ENCODE results near the gene NDRG2.

The NDRG2 gene

GRCh38 chr14:21024585-21025370, at the start of gene NDRG2:
NDRG2 (minus strand) TSS chr14:21025061; CDS start chr14:21023315, 1,746 bp downstream.
- DNase-seq, result peak; percentile 68

DNA sequence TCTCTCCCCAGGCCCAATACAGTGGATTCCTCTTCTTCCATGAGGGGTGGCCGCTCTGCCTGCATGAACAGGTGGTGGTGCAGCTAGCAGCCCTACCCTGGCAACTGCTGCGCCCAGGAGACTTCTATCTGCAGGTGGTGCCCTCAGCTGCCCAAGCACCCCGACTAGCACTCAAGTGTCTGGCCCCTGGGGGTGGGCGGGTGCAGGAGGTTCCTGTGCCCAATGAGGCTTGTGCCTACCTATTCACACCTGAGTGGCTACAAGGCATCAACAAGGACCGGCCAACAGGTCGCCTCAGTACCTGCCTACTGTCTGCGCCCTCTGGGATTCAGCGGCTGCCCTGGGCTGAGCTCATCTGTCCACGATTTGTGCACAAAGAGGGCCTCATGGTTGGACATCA, 49.1 kb upstream of the NDRG2 start:
- no peak for DNase-seq

DNA sequence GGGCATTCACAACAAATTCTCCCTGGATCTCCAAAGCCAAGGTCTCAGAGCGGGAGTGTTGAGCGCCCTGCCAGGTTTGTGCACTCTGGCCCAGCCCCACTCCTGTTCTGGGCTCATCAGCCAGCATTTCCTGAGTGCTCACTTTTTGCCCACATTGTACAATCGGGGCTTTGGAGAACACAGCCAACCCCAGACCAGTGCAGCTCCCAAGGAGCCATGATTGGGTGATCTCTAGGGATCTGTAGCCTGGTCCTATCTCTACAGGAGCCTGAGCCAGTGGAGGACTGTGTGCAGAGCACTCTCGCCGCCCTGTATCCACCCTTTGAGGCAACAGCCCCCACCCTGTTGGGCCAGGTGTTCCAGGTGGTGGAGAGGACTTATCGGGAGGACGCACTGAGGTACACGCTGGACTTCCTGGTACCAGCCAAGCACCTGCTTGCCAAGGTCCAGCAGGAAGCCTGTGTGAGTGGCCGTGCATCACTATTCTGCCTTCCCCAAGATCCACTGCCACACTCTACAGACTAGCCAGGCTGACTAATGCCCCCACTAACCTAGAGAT, 48.0 kb upstream of the NDRG2 start:
- no peak for DNase-seq

- peak; percentile 62 for DNase-seq
These were observed 47.2 kb upstream of the NDRG2 start for GRCh38 chr14:21072031-21072473.

GRCh38 chr14:21071225-21072030, 46.6 kb upstream of the NDRG2 start:
- DNase-seq, result peak; percentile 97

DNA sequence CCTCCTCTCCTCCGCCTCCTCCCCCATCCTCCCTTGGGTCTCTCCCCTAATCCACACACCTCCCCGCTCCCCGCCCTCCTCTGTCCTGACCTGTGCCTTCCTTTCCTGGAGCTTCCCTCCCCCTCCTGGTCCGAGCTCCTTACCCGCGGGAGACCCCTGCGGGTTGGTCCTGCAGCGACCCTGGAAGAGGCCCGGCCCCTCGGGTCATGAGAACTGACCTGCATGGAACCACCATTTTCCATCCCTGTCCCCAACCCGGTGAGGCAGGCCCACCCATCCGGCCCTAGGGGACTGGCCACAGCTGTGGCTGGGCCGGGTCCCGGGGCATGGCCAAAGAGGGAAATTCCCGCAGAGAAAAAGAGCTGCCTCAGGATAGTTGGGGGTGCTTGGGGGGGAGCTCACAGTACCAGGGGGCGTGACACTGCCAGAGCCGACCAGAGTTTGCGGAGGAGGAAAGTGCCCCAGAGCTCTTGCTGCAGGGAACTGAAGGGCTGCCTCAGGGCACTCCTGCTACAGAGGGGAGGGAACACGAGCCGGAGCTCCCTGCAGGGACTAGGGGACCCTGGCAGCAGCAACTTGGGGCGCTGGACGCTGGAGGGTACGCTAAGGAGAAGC, 45.9 kb upstream of the NDRG2 start:
- no peak for DNase-seq

- no peak for DNase-seq
These were observed 45.3 kb upstream of the NDRG2 start, which contains the start of gene ARHGEF40 for GRCh38 chr14:21070083-21070609. ARHGEF40 (plus strand) TSS chr14:21070304; CDS start chr14:21070397, 93 bp downstream.

- no peak for DNase-seq
These were observed 44.7 kb upstream of the NDRG2 start for GRCh38 chr14:21069388-21070082.

GRCh38 chr14:21068521-21069387, 43.9 kb upstream of the NDRG2 start:
- peak; percentile 49 for DNase-seq

- no peak for DNase-seq
These were observed 42.1 kb upstream of the NDRG2 start for GRCh38 chr14:21066882-21067502.

DNA sequence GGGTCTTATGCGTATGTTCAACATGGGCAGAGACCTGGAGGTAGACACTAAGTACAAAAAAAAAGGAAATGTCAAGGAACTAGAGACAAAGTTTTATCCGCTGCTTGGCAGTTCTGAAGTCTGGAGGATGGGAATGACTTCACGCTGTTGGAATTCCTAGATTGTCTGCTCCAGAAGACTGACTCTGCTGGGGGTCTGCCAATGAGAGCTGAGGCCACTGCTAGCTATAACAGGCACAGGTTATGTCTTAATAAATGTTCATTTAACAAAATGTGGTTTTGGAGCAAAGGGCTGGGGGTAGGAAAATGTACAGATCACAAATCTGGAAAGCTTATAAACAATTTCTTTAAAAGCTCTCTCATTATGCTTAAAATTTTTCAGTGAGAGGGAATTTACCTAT, 38.6 kb upstream of the NDRG2 start:
- no peak for DNase-seq

- DNase-seq, result no peak
These were observed 36.4 kb upstream of the NDRG2 start for GRCh38 chr14:21061347-21061668.

- no peak for DNase-seq
These were observed 35.9 kb upstream of the NDRG2 start for GRCh38 chr14:21060614-21061346.

GRCh38 chr14:21059842-21060613, 35.2 kb upstream of the NDRG2 start:
- no peak for DNase-seq

GRCh38 chr14:21058903-21059302, 34.0 kb upstream of the NDRG2 start:
- no peak for DNase-seq

DNA sequence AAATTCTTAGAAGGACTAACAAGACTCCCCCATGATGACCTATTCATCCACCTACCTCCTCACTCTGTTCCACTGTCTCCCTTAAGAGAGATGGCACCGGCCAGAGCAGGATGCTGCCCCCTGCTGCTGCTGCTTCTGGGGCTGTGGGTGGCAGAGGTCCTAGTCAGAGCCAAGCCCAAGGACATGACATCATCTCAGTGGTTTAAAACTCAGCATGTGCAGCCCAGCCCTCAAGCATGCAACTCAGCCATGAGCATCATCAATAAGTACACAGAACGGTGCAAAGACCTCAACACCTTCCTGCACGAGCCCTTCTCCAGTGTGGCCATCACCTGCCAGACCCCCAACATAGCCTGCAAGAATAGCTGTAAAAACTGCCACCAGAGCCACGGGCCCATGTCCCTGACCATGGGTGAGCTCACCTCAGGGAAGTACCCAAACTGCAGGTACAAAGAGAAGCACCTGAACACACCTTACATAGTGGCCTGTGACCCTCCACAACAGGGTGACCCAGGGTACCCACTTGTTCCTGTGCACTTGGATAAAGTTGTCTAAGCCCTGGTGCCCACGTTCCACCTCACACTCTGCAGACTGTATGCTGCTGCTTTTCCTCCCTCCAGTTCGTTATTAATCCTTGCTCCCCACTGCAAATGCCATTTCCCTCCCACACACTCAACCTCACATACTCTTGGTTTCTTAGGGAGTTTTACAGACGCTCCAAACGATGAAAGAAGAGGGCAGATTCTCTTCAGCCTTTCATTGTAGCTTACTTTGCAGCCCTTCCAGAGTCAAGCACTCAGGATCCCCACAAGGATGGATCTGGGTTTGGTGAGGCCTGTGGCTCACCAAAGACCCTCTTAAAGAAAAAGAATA, 33.2 kb upstream of the NDRG2 start, which contains the start of gene RNASE8:
RNASE8 (plus strand) TSS at position 20 of the 873 bp plus-strand sequence; CDS start at position 91, 71 bp downstream.
- DNase-seq, result no peak

DNA sequence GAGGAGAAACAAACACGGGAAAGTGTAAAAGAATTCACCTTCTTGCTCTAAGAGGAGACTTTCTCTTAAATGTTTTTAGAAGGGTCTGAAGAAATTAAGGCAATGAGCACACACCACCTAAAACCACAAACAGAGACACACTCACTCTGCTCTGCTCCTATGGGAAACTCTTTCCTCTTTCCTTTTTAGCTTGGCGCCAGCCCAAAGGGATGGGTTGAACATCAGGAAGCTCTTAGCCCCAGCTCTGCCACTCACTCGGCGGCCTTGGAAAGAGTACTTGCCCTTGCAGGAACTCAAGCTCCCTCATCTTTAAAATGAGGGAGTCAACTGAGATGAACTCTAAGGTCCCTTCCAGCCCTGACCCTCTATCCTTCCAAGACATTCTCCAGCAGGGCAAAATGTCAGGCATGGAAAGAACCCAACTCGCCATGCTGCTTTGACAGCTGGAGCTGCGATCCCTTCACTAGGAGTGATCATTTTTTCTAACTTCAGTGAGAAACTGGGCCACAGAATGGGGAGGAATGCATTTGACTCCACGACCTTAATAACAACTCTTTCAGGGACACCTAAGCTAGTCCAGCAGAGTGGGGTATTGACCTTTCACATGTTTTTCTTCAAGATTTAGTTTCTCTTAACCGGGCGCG, 31.8 kb upstream of the NDRG2 start:
- no peak for DNase-seq

All from GDM1 (cell line).